ENCODE measurements around the gene RDH5. TPM values are rescaled to one million over a fixed set of nuclear protein-coding genes. Genes with fewer than 3 reads are reported as not detected.

The RDH5 gene, protein sequence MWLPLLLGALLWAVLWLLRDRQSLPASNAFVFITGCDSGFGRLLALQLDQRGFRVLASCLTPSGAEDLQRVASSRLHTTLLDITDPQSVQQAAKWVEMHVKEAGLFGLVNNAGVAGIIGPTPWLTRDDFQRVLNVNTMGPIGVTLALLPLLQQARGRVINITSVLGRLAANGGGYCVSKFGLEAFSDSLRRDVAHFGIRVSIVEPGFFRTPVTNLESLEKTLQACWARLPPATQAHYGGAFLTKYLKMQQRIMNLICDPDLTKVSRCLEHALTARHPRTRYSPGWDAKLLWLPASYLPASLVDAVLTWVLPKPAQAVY
- 33.4 and 34.8 TPM in 2 replicates for total RNA-seq

DNA sequence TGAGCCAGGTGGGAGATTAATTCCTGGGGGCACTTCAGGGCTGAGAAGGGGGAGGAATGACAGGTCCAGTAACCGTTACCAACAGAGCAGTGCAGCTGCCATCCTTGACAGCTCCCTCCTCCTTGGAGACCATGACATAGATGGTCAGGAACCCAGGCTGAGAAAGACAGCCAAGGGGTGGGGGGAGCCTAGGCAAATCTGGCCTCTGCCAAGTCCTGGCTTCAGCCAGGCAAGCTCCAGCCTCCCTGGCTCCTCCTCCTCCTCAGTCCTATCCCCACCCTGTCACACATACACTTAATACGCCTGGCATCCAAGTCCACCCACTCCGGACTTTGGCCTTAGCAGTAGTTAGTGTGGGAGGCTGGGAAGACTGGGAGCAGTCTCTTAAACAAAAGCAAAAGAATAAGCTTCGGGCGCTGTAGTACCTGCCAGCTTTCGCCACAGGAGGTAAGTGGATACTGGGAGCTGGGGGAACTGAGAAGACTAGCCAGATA is at the start of gene RDH5:
TSS of gene RDH5 (plus strand) at position 323 of the 494 bp plus-strand sequence. CDS start 792 bp downstream, outside the sequence.

DNA sequence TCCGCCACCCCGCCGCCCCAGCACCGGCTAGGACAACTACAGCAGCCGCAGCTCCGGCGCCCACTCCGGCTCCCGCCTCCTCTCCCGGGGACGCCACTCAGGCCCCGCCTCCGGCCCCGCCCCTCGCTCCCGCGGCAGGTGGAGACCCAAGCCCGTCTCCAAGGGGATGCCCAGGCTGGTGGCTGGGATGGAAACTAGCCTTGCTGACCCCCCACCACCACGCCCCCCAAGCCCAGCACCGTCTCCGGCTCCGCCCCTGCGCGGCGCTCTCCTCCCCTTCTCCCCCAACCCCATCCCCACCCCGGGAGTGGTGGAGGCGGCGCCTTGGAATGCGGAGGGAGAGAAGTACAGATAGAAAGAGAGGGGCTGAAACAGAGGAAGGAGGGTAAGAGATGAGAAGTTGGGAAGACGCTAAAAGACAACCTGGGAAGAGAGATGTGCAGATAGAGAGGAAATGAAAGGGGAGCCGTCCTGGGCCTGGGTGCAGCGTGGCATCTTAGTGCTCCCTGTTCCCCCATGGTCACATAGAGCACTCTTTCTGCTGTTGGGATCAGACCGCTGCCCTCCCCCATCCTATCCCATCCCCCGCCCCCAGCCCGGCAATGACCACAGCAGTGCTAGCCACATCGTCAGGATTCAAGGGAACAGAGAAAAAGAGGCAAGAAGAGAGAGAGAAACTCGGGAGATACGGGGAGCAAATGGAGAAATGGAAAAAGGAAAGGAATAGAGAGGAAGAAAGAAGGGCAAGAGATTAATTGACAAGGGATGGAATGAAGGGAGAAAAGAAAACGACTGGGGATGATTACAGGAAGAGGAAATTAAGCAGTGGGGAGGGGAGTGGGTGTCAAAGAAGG is 12.1 kb upstream of the RDH5 start, which contains the start of gene ITGA7:
TSS of gene ITGA7 (minus strand) at position 64 of the 854 bp plus-strand sequence. CDS start 222 bp downstream, outside the sequence.

DNA sequence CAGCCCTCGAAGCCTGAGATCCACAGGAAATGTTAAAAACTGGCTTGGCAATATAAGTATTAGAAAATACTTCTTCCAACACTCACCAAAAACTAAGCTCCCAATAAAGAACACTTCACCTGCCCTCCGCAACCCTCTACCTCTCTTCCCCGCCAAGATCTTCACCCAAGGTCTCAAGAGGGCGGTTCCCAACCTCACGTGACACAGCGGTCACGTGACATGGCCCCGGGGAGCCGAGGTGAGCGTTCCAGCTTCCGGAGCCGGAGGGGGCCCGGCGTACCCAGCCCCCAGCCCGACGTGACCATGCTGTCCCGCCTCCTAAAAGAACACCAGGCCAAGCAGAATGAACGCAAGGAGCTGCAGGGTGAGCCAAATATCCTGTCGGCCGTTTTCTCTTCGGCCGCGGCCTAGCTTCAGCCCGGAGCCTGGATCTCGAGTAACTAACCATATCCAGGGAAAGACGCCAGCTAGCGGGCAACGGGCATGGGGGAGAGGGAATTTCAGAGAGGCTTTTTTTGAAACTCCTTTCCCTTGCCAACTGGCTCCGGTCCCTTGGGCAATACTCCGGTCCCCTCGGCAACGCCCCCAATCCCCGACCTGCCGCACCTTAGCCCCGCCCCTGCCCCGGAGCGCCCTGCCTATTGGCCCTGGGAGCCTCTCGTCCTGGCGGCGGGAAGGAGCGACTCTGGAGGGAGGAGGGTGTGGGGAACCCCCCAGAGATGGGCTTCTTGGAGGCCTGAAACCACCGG is 4.2 kb upstream of the RDH5 start, which contains the start of gene BLOC1S1:
TSS of gene BLOC1S1 (plus strand) at position 214 of the 749 bp plus-strand sequence. CDS start at position 220, 6 bp downstream.

DNA sequence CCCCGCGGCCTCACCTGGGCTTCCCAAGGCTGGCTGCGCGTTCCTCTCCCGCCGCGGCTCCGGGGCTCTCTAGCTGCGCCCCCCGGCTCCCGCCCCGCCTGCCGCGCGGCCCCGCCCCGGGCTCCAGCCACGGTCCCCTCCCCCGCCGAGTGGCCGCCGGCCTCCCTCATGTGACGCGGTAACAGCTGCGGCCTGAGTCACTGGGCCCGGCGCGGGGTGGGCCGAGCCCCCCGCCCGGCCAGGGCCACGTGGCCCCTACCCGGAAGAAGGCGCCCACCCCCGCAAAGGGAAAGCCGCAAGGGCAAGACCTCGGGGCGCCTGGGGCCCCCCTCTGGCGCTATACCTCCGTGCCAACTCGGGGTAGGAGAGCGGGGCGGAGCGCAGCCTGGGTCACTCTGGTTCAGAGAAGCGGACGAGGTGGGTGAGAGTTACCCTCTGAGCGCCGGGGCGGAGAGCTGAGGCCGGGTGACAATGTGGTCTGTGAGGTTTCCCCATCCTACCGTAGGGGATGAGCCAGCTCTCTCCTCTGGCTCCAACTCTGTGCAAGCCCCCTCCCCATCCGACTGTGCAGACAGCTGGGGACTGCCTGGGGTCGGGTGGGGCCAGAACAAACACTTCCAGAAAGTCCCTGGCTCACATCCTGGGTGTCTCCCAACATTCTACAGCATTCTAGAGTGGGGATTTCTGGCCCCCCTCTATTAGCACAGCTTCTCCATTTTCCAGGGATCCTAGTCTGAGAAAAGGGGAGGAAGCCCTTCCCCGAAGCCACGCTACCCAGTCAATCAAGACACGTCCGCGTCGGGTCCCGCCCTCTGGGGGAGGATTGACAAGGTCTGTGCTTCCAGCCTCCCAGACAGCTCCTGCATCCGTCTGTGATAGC is 9.0 kb downstream of the RDH5 start, which contains the start of gene CD63:
TSS of gene CD63 (minus strand) at position 71 of the 880 bp plus-strand sequence. CDS start 668 bp downstream, outside the sequence.

DNA sequence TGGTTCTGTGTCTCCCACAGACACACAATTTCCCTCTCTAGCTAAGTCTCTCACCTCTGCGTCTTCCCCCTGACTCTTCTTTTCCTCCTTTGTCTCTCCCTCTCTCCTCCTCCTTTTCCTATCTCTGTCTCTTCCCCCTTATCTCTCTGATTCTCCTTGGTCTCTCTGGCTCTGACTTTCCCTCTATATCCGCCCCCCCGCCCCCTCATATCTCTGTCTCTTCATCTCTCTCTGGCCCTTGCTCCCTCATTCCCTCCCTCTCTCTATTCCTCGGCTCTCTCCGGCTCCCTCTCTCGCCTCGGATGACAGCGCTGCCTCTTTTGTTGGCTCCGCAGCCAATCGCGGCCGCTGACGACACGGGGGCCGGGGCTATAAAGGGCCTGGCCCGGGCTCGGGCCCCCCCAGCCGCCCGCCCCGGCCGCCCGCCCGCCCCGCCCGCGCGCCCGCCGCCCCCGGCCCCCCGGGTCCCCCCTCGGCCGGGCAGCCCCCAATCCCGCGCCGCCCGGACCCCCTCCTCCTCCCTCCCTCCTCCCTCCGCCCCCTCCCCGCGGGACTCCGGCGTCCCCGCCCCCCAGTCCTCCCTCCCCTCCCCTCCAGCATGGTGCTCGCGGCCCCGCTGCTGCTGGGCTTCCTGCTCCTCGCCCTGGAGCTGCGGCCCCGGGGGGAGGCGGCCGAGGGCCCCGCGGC is 22.7 kb downstream of the RDH5 start, which contains the start of gene GDF11:
TSS of gene GDF11 (plus strand) at position 404 of the 687 bp plus-strand sequence. CDS start at position 599, 195 bp downstream.

Other genes starting within 250 kb of the RDH5 start
- not detected in 2 replicates for gene OR6C68, start 228.0 kb upstream of the RDH5 start, total RNA-seq
- gene OR6C4, start 170.8 kb upstream of the RDH5 start, total RNA-seq, result not detected in 2 replicates
- not detected in 2 replicates for gene OR2AP1, start 147.9 kb upstream of the RDH5 start, total RNA-seq
- not detected in 2 replicates for gene OR10P1, start 83.5 kb upstream of the RDH5 start, total RNA-seq
- gene ITGA7, start 12.5 kb upstream of the RDH5 start, total RNA-seq, result 89.7 and 106 TPM in 2 replicates
- 128 and 131 TPM in 2 replicates for gene BLOC1S1, start 4.3 kb upstream of the RDH5 start, total RNA-seq
- gene CD63, start 8.6 kb downstream of the RDH5 start, total RNA-seq, result 1,975 and 2,145 TPM in 2 replicates
- gene GDF11, start 22.7 kb downstream of the RDH5 start, total RNA-seq, result 6.6 and 8.2 TPM in 2 replicates
- gene SARNP, start 97.3 kb downstream of the RDH5 start, total RNA-seq, result 62.7 and 67.1 TPM in 2 replicates
- gene ORMDL2, start 97.6 kb downstream of the RDH5 start, total RNA-seq, result 8.5 and 15.4 TPM in 2 replicates
- gene DNAJC14, start 109.2 kb downstream of the RDH5 start, total RNA-seq, result 27.6 and 32.8 TPM in 2 replicates
- gene MMP19, start 122.5 kb downstream of the RDH5 start, total RNA-seq, result 36.8 and 37.2 TPM in 2 replicates
- 24.9 and 29.9 TPM in 2 replicates for gene PYM1, start 207.5 kb downstream of the RDH5 start, total RNA-seq
- gene DGKA, start 210.8 kb downstream of the RDH5 start, total RNA-seq, result 39.6 and 47.5 TPM in 2 replicates
- 0.44 and 0.68 TPM in 2 replicates for gene PMEL, start 245.6 kb downstream of the RDH5 start, total RNA-seq
- gene CDK2, start 246.4 kb downstream of the RDH5 start, total RNA-seq, result 5.7 and 10.3 TPM in 2 replicates